NCI-H1105 treated with DMSO at 0.1 percent for 48 hours (cell line): Measurements from ENCODE around the gene RD3L.

Source experiments
- DNase-seq: peaks from one replicate; lab custom pipeline; 2025; lab: John Stamatoyannopoulos, UW

The RD3L gene

GRCh38 chr14:103896578-103896977 is 45.8 kb downstream of the RD3L start:
- DNase-seq = no peak

DNA sequence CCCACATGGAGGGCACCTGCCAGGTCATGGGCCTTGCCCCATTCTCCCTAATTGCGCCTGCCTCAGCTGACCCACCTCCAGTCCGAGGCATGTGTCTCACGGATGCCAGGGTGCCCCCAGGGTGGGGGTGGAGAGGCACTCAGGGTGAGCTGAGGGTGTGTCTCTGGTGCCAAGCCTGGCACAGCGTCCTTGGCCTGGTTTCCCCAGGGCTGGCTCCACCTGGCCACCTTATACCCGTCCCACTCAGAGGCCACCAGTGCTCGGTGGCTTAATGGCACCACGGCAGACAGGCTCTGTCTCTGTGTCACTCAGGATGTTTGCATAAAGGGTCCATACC is 47.6 kb downstream of the RD3L start:
- no peak for DNase-seq

DNA sequence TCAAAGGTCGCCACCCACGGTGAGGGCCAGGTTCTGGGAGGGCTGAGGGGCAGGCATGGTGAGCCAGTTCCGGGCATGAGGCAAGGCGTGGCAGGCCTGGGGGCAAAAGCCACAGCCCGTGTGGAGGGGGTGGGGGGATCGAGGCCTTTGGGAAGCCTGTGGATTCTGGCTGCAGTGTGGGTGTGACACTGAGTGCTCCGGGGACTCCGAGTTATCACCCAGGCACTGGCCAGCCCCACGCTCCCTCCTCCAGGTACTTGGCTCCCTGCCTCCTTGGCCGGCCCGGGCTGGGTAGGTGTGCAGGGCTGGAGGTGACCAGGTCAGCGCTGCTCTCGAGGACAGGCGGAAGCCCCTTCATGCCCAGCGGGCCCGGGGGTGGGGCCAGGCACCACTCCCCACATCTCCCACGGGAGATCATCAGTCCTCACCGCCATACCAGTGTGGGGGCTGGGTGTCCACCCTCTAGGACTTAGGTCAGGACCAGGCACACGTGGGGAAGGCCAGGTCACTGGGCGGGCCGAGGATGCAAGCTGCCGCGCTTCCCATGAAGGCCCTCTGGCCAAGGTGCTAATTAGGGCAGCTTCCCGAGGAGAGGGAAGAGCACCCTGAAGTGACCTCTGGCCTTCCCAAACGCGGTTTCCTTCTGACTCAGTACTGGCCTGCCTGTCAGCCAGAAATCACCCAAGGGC is 48.2 kb downstream of the RD3L start:
- DNase-seq = no peak

DNA sequence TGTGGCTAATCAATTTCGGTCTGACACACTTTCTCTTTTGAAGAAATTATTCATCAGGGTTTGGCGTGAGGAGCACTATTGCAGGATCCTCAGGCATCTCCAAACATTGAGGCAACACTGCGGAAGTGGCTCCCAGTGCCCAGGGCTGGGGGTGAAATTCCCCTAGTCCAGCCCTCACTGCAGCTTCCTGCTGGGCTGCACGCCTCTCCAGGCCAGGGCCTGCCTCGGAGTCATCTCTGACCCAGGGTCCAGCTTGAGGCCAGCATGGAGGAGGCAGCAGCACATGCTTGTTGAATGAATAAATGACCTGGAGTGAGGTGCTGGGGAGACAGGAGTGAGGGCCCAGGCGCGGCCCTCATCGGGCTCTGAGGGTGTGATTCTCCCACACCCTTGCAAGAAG is 50.1 kb downstream of the RD3L start:
- no peak for DNase-seq

GRCh38 chr14:103891667-103892215 is 50.6 kb downstream of the RD3L start:
- DNase-seq = no peak

DNA sequence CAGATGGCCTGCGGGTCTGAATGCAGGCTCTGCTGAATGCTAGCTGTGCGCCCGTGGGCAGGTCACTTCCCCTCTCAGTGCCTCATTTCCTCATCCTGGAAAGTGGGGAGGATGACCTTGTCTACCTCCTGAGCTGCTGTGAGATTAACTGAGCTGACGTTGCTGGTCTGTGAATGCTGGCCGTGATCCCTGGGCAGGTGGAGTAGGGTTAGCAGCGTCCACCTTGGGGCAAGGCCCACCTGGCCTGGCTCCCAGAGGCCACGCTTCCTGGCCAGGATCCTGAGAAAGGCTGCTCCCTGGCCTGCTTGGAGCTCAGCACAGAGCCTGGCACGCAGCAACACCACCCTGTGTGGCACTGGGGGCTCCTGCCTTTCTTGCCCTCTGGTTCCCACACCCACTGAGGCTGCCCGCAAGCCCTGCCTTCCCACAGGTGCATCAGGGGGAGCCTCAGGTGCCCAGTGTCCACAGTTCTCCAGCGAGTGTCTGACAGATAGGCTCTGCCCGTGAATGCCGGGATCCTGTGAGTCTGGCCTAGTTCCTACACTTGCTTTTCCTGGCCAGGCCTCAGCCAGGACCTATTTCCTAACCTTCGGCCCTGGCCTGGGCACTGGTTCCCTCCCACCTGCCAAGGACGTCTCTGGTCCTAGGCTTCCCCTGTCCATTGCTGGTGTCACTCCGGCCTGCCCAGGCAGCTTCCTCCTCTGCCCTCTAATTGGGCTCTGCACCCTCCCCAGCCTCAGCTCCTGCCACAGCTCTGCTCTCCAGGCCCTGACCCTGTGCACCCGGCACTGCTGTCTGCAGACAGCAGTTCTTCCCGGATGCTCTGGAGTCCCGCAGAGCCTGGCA is 51.3 kb downstream of the RD3L start:
- no peak for DNase-seq
